H1 (cell line): Measurements from ENCODE around the gene CPED1. TPM values are rescaled to one million over a fixed set of nuclear protein-coding genes. Genes with fewer than 3 reads are reported as not detected.

Source experiments
- BCL11A ChIP-seq, 2 experiments: IDR thresholded peaks; one replicate each; pipeline ENCODE4 v1.6.1; 2011; ENCODE audit warnings: low read depth in 2 of 2, low read length in 2 of 2, mild to moderate bottlenecking in 2 of 2
- BRCA1 ChIP-seq: IDR thresholded peaks from 2 replicates; pipeline ENCODE4 v1.6.1; 2012; ENCODE audit warnings: low read depth, low read length, improper control_type of control experiment
- CTBP2 ChIP-seq: IDR thresholded peaks from 2 replicates; pipeline ENCODE4 v1.7.0; 2011; ENCODE audit warnings: borderline replicate concordance, mild to moderate bottlenecking, moderate library complexity, mixed read lengths, low read length; ENCODE audit not compliant: insufficient read depth, insufficient read length
- FOSL1 ChIP-seq: IDR thresholded peaks from 2 replicates; pipeline ENCODE4 v1.6.1; 2011; ENCODE audit warnings: mild to moderate bottlenecking, low read depth, low read length, moderate library complexity; ENCODE audit not compliant: insufficient read depth
- polyA plus RNA-seq, 7 experiments: library from polyadenylated mRNA; depleted of rRNA in 3 of 7; stranded (reverse) in 5 of 7; unstranded in 2 of 7; fragments of >200 nt in 5 of 7; fragments of 200-250 nt in 2 of 7; gene quantifications; 1 replicate in 5 of 7; 2 replicates in 1 of 7; 4 replicates in 1 of 7; pipeline versions ENCODE4 v1.2.1 to v1.2.3, GENCODE V29; 2011 to 2013; ENCODE audit warnings: missing spikeins in 2 of 7, mixed read lengths in 2 of 7
- total RNA-seq: library from RNA; stranded (reverse); fragmentation: NEBNext Ultra II Directional; extraction: Animal tissue kit (Norgen Biotek cat#: 25700); gene quantifications from 2 replicates; pipeline ENCODE4 v1.2.1, GENCODE V29; 2021
- TF ChIP-seq, protein P1 (sequence below): fragments of 300-600 bp; sonication (generic); IDR thresholded peaks from 2 replicates; pipeline ENCODE4 v1.7.1; 2012; ENCODE audit warnings: low read length, moderate library complexity, mild to moderate bottlenecking, inconsistent platforms; ENCODE audit not compliant: insufficient replicate concordance

Gene CPED1
- total and polyA plus RNA-seq, 2 of the 8 experiments (the other 6 are each of a cell fraction or from before 2014, with no cell fraction given), result 0.08 to 0.39 TPM

- TF ChIP-seq, protein P1, sequence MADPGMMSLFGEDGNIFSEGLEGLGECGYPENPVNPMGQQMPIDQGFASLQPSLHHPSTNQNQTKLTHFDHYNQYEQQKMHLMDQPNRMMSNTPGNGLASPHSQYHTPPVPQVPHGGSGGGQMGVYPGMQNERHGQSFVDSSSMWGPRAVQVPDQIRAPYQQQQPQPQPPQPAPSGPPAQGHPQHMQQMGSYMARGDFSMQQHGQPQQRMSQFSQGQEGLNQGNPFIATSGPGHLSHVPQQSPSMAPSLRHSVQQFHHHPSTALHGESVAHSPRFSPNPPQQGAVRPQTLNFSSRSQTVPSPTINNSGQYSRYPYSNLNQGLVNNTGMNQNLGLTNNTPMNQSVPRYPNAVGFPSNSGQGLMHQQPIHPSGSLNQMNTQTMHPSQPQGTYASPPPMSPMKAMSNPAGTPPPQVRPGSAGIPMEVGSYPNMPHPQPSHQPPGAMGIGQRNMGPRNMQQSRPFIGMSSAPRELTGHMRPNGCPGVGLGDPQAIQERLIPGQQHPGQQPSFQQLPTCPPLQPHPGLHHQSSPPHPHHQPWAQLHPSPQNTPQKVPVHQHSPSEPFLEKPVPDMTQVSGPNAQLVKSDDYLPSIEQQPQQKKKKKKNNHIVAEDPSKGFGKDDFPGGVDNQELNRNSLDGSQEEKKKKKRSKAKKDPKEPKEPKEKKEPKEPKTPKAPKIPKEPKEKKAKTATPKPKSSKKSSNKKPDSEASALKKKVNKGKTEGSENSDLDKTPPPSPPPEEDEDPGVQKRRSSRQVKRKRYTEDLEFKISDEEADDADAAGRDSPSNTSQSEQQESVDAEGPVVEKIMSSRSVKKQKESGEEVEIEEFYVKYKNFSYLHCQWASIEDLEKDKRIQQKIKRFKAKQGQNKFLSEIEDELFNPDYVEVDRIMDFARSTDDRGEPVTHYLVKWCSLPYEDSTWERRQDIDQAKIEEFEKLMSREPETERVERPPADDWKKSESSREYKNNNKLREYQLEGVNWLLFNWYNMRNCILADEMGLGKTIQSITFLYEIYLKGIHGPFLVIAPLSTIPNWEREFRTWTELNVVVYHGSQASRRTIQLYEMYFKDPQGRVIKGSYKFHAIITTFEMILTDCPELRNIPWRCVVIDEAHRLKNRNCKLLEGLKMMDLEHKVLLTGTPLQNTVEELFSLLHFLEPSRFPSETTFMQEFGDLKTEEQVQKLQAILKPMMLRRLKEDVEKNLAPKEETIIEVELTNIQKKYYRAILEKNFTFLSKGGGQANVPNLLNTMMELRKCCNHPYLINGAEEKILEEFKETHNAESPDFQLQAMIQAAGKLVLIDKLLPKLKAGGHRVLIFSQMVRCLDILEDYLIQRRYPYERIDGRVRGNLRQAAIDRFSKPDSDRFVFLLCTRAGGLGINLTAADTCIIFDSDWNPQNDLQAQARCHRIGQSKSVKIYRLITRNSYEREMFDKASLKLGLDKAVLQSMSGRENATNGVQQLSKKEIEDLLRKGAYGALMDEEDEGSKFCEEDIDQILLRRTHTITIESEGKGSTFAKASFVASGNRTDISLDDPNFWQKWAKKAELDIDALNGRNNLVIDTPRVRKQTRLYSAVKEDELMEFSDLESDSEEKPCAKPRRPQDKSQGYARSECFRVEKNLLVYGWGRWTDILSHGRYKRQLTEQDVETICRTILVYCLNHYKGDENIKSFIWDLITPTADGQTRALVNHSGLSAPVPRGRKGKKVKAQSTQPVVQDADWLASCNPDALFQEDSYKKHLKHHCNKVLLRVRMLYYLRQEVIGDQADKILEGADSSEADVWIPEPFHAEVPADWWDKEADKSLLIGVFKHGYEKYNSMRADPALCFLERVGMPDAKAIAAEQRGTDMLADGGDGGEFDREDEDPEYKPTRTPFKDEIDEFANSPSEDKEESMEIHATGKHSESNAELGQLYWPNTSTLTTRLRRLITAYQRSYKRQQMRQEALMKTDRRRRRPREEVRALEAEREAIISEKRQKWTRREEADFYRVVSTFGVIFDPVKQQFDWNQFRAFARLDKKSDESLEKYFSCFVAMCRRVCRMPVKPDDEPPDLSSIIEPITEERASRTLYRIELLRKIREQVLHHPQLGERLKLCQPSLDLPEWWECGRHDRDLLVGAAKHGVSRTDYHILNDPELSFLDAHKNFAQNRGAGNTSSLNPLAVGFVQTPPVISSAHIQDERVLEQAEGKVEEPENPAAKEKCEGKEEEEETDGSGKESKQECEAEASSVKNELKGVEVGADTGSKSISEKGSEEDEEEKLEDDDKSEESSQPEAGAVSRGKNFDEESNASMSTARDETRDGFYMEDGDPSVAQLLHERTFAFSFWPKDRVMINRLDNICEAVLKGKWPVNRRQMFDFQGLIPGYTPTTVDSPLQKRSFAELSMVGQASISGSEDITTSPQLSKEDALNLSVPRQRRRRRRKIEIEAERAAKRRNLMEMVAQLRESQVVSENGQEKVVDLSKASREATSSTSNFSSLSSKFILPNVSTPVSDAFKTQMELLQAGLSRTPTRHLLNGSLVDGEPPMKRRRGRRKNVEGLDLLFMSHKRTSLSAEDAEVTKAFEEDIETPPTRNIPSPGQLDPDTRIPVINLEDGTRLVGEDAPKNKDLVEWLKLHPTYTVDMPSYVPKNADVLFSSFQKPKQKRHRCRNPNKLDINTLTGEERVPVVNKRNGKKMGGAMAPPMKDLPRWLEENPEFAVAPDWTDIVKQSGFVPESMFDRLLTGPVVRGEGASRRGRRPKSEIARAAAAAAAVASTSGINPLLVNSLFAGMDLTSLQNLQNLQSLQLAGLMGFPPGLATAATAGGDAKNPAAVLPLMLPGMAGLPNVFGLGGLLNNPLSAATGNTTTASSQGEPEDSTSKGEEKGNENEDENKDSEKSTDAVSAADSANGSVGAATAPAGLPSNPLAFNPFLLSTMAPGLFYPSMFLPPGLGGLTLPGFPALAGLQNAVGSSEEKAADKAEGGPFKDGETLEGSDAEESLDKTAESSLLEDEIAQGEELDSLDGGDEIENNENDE, result no peak
- TF ChIP-seq BRCA1, result no peak
- no peak for TF ChIP-seq FOSL1
- no peak for TF ChIP-seq BCL11A (IDR thresholded peaks at IDR 0.05; ENCODE audit: low read depth in 2 of 2, low read length in 2 of 2)
- TF ChIP-seq CTBP2, result no peak
These were observed 43.5 kb upstream of the CPED1 start (continued) for GRCh38 chr7:120944826-120945562.
